GM19328 (cell line): ENCODE measurements around the gene PSMB1.

Source experiments
- ATAC-seq: cut with Tn5 transposase; IDR thresholded peaks from one replicate; pipeline ENCODE4 v1.9.1; 2021; ENCODE audit warnings: mild to moderate bottlenecking, moderate library complexity; ENCODE audit not compliant: unreplicated experiment

The PSMB1 gene

DNA sequence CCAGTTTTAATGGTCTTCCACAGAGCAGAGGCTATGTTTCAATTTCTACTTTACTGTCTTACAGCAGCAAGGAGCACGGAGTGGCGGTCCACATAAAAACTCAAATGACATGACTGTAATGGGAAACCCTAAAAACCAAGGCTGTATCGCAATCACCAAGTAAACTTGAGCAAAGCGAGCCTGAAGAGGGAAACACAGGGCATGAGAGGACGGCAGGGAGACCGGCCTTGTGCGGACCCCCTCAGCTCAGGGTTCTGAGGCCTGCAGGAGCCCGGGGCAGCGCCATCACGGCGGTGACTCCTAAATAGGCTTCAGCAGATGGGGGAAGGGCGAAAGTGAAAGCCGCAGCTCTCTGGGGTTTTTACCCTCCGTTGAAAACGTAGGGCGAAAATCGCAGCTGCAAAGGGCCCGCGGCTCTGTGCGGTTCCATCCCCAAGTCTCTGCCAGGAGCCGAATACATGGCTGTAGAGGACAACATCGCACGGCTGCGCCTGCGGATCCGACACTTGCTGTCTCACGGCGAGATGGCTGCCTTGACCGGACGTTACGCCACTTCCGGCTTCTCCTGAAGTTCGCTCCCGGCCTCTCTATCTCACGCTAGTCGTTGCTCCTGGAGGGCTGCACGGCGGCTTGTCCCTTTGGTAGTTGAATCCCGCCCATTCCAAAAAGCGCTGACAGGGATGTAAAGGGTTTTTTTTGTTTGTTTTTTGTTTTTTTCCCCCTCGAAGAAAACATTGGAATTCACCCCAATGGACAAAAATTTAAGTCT is at the start of gene PSMB1:
Gene PSMB1 (minus strand): TSS at position 543 of the 769 bp plus-strand sequence. CDS start 65 bp downstream, at position 478.
- peak; percentile 45 for ATAC-seq

- ATAC-seq = no peak
Measured at GRCh38 chr6:170597278-170597677, 44.2 kb upstream of the PSMB1 start.

DNA sequence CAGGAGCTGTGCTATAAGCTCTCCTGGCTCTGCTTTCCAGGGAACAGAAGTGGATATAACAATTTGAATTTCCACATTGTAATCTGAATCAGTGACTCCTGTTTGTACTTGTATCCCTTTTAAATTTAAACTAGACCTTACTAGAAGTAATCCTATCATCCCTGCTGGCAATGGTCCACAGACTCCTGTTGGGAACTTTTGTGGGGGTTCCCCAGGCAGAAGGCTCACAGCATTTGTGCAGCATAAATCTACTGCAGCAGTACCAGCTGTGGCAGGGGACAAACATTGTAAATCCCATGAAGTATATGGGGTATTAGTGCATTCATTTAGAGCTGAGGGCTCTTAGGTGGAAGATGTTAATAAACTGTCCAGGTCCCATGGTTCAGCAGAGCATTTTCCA is 43.3 kb upstream of the PSMB1 start:
- ATAC-seq = no peak

GRCh38 chr6:170590725-170591124 is 37.6 kb upstream of the PSMB1 start:
- ATAC-seq = no peak

GRCh38 chr6:170584954-170585498 is 31.9 kb upstream of the PSMB1 start:
- ATAC-seq = peak; percentile 20

- peak; percentile 96 for ATAC-seq
Measured at GRCh38 chr6:170584181-170584953, 31.3 kb upstream of the PSMB1 start, which contains the start of gene PDCD2. Gene PDCD2 (minus strand): TSS chr6:170584637. CDS start chr6:170584581, 56 bp downstream.

- no peak for ATAC-seq
Measured at GRCh38 chr6:170583756-170584180, 30.7 kb upstream of the PSMB1 start.

GRCh38 chr6:170578909-170579308 is 25.8 kb upstream of the PSMB1 start:
- no peak for ATAC-seq

DNA sequence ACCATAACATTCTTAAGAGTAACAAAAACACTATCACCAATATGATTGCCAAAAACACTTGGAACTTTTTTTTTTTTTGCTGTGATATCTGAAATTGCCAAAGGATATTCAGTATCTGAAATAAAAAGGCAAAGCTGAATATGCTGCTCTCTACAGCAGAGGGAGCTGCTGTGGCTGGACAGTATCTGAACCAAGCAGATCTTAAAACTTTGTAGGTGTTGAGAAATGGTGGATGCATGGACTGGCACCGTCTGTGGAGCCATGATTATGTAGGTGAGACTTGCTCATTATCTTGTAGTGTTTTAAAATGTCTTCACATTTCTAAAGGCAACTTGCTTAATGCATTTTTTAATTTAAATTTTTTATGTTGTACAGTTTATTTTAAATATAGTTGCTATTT is 22.1 kb upstream of the PSMB1 start:
- ATAC-seq = no peak

DNA sequence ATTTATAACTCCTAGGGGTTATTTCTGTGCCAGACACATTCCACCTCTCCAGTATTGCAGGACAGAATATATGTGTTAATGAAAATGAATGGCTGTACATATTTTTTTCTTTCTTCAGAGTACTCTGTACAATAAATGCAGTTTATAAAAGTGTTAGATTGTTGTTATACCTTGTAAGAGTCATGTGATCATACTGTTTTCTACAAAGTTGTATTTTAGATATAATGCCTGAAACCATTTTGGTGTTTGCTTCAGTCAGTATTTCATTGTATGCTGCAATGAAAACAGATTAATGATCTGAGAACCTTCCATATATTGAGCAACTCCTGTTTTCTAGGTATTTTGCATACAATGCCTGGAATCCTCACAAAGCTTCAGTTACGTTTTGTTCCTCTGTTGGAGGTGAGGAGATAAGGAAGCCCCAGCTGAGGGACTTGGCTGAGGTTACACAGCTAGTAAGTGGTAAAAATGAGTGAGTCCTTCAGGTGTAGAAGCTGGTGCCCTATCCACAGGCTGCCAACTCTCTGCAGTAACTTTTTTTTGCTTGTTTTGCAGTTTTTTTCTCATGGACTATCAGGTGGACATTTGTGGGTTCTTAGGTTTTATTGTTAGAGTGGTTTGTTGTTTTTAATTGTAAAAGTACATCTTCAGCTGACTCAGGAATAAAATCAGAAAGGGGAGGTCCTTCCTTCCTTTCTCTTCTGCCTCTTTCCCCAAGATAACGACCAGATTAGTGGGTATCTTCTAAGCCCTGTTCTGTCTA is 19.8 kb upstream of the PSMB1 start:
- no peak for ATAC-seq

DNA sequence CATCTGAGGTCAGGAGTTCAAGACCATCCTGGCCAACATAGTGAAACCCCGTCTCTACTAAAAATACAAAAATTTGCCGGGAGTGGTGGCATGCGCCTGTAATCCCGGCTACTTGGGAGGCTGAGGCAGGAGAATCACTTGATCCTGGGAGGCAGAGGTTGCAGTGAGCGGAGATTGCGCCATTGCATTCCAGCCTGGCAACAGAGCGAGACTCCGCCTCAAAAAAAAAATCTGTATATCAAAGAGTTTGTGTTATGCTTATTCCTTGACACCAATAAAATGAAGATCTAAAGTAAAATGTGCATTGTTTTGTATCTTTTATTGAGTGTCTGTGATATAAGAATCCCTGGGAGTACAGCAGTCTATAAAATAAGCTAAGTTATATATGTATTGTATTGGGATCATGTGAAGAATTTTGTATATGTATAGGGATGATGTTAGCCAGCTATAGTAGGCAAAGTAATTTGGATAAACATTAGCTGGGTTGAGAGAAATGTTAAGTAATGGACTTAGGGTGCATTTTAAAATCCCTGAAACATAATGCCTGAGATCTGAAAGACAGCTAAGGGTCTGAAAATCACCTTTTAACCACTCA is 11.9 kb upstream of the PSMB1 start:
- no peak for ATAC-seq

- ATAC-seq = no peak
Measured at GRCh38 chr6:170561555-170561954, 8.4 kb upstream of the PSMB1 start.

DNA sequence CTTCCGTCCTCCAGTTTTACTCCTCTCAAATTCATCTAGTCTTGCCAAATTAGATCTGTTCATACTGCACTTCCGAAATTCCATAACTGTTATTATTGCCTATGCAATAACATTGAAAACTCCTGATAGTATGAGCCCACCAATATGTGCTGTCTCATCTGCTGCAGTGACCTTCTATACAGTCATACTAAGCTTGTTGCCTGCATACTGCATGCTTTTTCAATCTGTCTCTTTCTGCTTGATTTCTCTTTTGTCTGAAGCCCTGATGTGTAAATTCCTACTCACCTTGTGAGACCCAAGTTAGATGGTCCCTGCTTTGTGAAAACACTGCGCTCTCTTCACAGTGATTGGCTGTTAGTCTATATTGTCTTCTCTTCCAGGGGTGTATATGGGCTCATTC is 2.2 kb upstream of the PSMB1 start:
- ATAC-seq = no peak

DNA sequence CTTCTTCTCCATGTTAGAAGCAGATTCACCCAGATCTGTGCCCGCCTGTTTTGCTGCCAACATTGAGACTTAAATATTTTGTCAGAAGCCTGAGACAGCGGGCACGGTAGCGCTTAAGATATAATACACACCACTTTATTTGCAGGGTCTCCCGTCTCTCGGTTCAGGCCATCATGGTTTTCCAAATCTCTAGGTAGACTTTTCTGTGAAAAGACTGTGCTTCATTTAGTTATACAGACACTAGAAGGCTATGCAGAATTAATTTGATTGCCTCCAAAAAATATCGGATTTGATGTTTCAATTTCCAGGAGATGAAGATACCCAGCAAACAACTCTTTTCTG is 1.7 kb upstream of the PSMB1 start:
- no peak for ATAC-seq

DNA sequence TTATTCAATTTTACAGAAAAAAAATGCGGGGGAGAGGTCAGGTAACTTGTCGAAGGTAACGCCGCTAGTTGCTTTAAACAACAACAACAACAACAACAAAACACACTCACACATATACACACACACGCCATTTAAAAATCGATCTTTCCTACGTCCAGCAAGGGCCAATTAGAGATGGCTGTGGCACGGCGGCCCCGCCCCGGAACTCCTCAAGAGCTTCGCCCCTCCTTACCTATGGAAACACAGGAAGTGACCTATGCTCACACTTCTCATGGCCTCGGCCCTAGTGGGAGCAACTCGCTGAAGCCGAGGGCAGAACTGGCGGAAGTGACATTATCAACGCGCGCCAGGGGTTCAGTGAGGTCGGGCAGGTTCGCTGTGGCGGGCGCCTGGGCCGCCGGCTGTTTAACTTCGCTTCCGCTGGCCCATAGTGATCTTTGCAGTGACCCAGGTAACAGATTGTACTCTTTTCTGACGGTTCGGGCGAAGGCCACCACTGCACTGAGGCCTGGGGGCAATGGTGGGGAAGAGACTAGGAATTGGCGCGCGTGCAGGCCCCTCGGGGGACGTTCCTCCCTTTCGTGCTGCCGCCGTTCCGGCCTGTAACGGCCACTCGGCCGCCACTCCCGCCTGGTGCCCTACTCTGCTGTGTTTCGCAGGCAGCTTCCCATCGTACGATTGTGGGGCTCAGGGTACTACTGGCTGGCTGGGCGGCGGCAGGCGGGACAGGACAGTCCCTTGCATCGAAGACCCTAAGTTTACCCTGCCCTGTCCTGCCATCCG is 1.1 kb upstream of the PSMB1 start, which contains the start of gene TBP:
Gene TBP (plus strand): TSS at position 357 of the 783 bp plus-strand sequence. CDS start 2,661 bp downstream, outside the sequence.
- ATAC-seq = peak; percentile 98

DNA sequence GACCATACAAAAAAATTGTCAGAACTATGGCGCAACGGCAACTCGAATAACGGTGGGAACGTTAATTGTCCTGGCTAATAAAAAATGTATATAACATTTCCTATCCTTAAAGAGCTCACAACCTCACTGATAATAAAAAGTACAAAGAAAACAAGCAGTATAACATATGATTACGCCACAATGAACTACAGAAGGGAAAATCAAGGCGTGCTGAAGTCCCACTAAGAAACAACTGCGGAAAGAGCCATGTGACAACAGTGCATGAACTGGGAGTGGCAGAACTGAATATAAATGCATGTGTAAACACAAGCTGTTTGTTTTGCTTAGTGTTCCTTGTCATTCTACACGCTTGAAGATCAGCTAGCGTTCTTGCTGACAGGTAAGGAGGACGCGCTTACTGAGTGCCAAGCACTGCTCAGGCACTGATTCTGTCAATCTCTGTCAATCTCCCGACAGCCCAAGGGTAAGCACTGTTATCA is 466 bp upstream of the PSMB1 start:
- peak; percentile 34 for ATAC-seq

DNA sequence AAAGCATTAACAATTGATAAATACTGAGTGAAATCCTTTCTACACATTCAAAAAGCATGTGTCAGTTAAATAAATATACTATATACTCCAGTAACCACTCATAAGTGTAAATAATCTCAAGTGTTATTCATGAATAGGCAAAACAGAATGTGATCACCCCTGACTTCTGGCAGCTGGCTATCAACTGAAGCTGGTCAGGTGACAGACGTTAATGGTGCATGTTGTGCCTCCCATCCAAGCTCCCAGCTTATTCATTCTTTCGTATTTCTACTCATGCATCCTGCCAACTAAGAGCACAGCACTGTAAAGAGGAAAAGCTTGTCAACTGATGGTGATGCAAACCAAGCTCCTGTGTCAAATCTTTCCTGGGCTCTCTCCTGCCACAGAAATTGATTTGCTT is 7.7 kb downstream of the PSMB1 start:
- no peak for ATAC-seq

DNA sequence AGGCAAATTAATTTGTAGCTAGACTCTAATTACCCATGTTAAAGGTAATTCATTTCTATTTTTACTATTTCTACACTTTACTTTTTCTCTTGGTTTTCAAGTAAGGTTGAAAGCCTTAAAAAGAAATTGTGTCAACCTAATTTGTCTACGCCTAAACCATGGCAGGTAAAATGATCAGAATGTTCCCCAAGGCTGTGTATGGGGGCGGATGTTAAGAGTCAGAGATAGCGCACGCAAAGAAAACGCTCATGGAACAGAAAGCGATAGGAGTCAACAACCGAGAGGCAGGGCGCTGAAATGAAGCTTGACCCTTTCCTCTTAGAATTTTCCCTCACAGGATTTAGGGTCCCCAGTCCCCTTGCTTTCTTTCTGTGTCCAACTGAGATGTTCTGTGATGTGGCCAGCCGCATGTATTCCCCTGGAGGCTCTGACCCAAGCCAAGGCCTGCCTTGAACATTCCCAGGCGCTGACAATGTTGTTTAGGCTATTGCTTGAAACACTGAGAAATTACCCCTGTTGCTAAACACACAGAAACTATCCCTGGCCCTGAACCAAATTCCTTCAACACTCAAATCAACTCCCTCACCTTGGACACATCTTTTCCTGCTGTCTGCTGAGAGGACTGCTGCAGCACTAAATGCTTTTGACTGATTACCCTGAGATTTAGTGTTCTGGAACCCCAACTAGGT is 10.9 kb downstream of the PSMB1 start:
- no peak for ATAC-seq

DNA sequence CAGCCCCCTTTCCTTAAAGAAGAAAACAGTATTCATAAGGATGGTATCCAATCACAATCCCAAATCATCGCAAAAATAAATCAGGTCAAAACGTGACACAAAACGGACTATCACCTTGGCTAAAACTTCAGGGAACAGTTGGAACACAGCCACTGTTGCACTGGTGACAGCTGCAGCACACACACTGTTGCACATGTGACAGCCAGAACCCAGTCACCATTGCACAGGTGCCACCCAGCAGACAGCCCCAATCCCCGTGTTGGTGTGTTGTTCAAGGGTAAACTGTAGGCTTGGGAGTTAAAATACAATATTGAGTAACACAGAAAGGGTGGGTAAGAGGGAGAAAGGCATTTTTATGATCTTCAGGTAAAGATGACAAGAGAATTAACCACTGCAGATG is 15.8 kb downstream of the PSMB1 start:
- no peak for ATAC-seq
